HEK293 (cell line): Measurements from ENCODE around the gene SLC22A17.

ENCODE experiments used
- CTCF ChIA-PET: fragments of 350-600 bp; formaldehyde crosslinking; extraction: SDS; loops from one replicate; lab custom pipeline; 2021; ENCODE audit warnings: antibody characterized with exemption; lab: Yijun Ruan, JAX
- POLR2A ChIA-PET: fragments of 300-600 bp; formaldehyde crosslinking; extraction: SDS; loops from one replicate; lab custom pipeline; 2020; ENCODE audit warnings: antibody characterized with exemption, inconsistent platforms; lab: Yijun Ruan, JAX
- H3K27ac ChIP-seq: fragments of 200-500 bp; sonication (Bioruptor generic); 2 replicates; pipeline ENCODE4 v1.5.1; 2014; ENCODE audit warnings: low read depth, low read length, control low read depth, inconsistent platforms; ENCODE audit errors: extremely low read depth
- H3K36me3 ChIP-seq, 2 experiments: fragments of 200-500 bp in 1 of 2; sonication (Bioruptor generic) in 1 of 2; 1 replicate in 1 of 2; 2 replicates in 1 of 2; pipeline ENCODE4 v1.5.1; 2014 to 2017; ENCODE audit warnings: inconsistent platforms in 2 of 2, low read length in 2 of 2; ENCODE audit not compliant: control insufficient read depth in 2 of 2, insufficient read depth in 1 of 2
- H3K4me1 ChIP-seq: fragments of 200-500 bp; sonication (Bioruptor generic); 2 replicates; pipeline ENCODE4 v1.5.1; 2014; ENCODE audit warnings: mild to moderate bottlenecking, low read length, inconsistent platforms; ENCODE audit not compliant: control insufficient read depth, insufficient read depth
- H3K4me3 ChIP-seq: 2 replicates; pipeline ENCODE4 v1.5.1; 2011; ENCODE audit warnings: low read depth, mild to moderate bottlenecking, control low read depth, low read length, moderate library complexity
- H3K9me3 ChIP-seq: fragments of 200-500 bp; sonication (Bioruptor generic); 2 replicates; pipeline ENCODE4 v1.5.1; 2014; ENCODE audit warnings: low read depth, low read length, inconsistent platforms; ENCODE audit not compliant: control insufficient read depth, insufficient read depth
- GFI1B ChIP-seq: fragments of 450-650 bp; formaldehyde crosslinking; IDR thresholded peaks from 2 replicates; pipeline ENCODE4 v1.5.1; 2016; ENCODE audit warnings: missing biosample characterization, missing genetic modification characterization
- ZBTB44 ChIP-seq: fragments of 450-650 bp; IDR thresholded peaks from 2 replicates; pipeline ENCODE4 v1.5.1; 2018; ENCODE audit warnings: missing biosample characterization, mild to moderate bottlenecking, missing genetic modification characterization
- ZNF121 ChIP-seq: fragments of 450-650 bp; formaldehyde crosslinking; IDR thresholded peaks from 2 replicates; pipeline ENCODE4 v1.5.1; 2016; ENCODE audit warnings: missing biosample characterization, missing genetic modification characterization
- ZNF146 ChIP-seq: fragments of 450-650 bp; formaldehyde crosslinking; IDR thresholded peaks from 2 replicates; pipeline ENCODE4 v1.5.1; 2016; ENCODE audit warnings: missing biosample characterization, missing genetic modification characterization
- ZNF174 ChIP-seq: fragments of 450-650 bp; formaldehyde crosslinking; IDR thresholded peaks from 2 replicates; pipeline ENCODE4 v1.5.0; 2017; ENCODE audit warnings: missing biosample characterization, mild to moderate bottlenecking, missing genetic modification characterization
- ZNF175 ChIP-seq: fragments of 450-650 bp; formaldehyde crosslinking; IDR thresholded peaks from 2 replicates; pipeline ENCODE4 v1.5.1; 2016; ENCODE audit warnings: missing biosample characterization, missing genetic modification characterization
- ZNF18 ChIP-seq: fragments of 450-650 bp; formaldehyde crosslinking; IDR thresholded peaks from 2 replicates; pipeline ENCODE4 v1.5.1; 2016; ENCODE audit warnings: missing biosample characterization, missing genetic modification characterization
- ZNF274 ChIP-seq, 2 experiments: fragments of 200-500 bp in 1 of 2; fragments of 450-650 bp in 1 of 2; sonication (Bioruptor generic) in 1 of 2; formaldehyde crosslinking in 1 of 2; IDR thresholded peaks; 2 replicates each; pipeline versions ENCODE4 v1.5.1 to v1.6.1; 2014 to 2016; ENCODE audit warnings: borderline replicate concordance in 1 of 2, inconsistent platforms in 1 of 2, low read length in 1 of 2, missing biosample characterization in 1 of 2, missing genetic modification characterization in 1 of 2
- ZNF341 ChIP-seq: fragments of 450-650 bp; formaldehyde crosslinking; IDR thresholded peaks from 2 replicates; pipeline ENCODE4; 2016; ENCODE audit warnings: low read depth, missing biosample characterization, missing genetic modification characterization
- ZNF416 ChIP-seq: fragments of 450-650 bp; formaldehyde crosslinking; IDR thresholded peaks from 2 replicates; pipeline ENCODE4 v1.5.1; 2016; ENCODE audit warnings: missing biosample characterization, missing genetic modification characterization
- ZNF426 ChIP-seq: fragments of 450-650 bp; formaldehyde crosslinking; IDR thresholded peaks from 2 replicates; pipeline ENCODE4 v1.5.1; 2017; ENCODE audit warnings: missing biosample characterization, missing genetic modification characterization, mild to moderate bottlenecking, inconsistent platforms, moderate library complexity
- ZNF473 ChIP-seq: fragments of 450-650 bp; formaldehyde crosslinking; IDR thresholded peaks from 2 replicates; pipeline ENCODE4 v1.5.1; 2017; ENCODE audit warnings: missing biosample characterization, missing genetic modification characterization
- ZNF530 ChIP-seq: fragments of 450-650 bp; formaldehyde crosslinking; IDR thresholded peaks from 2 replicates; pipeline ENCODE4 v1.5.1; 2016; ENCODE audit warnings: low read depth, missing biosample characterization, missing genetic modification characterization
- ZNF629 ChIP-seq: fragments of 450-650 bp; formaldehyde crosslinking; IDR thresholded peaks from 2 replicates; pipeline ENCODE4 v1.5.1; 2017; ENCODE audit warnings: missing biosample characterization, missing genetic modification characterization
- ZNF645 ChIP-seq: fragments of 450-650 bp; formaldehyde crosslinking; IDR thresholded peaks from 2 replicates; pipeline ENCODE4; 2016; ENCODE audit warnings: missing biosample characterization, missing genetic modification characterization
- ZNF747 ChIP-seq: fragments of 450-650 bp; formaldehyde crosslinking; IDR thresholded peaks from 2 replicates; pipeline ENCODE4 v1.5.1; 2016; ENCODE audit warnings: missing biosample characterization, missing genetic modification characterization
- TF ChIP-seq, protein P1 (sequence below): sonication (generic); formaldehyde crosslinking; IDR thresholded peaks from 2 replicates; pipeline ENCODE4 v1.8.1; 2022; ENCODE audit warnings: mild to moderate bottlenecking, moderate library complexity, missing genetic modification reagents
- TF ChIP-seq, protein P2 (sequence below): fragments of 450-650 bp; formaldehyde crosslinking; IDR thresholded peaks from 2 replicates; pipeline ENCODE4 v1.5.1; 2016; ENCODE audit warnings: missing biosample characterization, missing genetic modification characterization
- TF ChIP-seq, protein P3 (sequence below): fragments of 450-650 bp; formaldehyde crosslinking; IDR thresholded peaks from 2 replicates; pipeline ENCODE4 v1.5.1; 2016; ENCODE audit warnings: missing biosample characterization, missing genetic modification characterization
- TF ChIP-seq, protein P4 (sequence below): fragments of 450-650 bp; formaldehyde crosslinking; IDR thresholded peaks from 2 replicates; pipeline ENCODE4 v1.5.1; 2016; ENCODE audit warnings: missing biosample characterization, missing genetic modification characterization, borderline replicate concordance
- TF ChIP-seq, protein P5 (sequence below): fragments of 450-650 bp; formaldehyde crosslinking; IDR thresholded peaks from 2 replicates; pipeline ENCODE4 v1.5.1; 2016; ENCODE audit warnings: missing biosample characterization, missing genetic modification characterization

SLC22A17 gene

DNA sequence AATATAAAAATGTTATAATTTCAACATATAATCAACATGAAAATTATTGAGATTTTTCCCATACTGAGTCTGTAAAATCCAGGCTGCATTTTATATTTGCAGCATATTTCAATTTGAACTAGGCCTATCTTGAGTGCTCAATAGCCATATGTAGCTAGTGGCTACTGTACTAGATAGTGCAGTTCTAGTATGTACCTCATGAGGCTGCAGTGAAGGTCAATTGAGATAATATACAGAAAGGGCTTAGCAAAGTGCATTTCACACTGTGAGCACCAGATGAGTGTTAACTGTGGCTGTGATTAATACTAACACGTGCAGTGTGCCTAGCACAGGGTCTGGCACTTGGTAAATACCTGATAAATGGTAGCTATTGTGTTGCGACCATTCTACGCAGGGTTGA lies 5.4 kb upstream of the SLC22A17 start (continued):
- TF ChIP-seq, protein P1, sequence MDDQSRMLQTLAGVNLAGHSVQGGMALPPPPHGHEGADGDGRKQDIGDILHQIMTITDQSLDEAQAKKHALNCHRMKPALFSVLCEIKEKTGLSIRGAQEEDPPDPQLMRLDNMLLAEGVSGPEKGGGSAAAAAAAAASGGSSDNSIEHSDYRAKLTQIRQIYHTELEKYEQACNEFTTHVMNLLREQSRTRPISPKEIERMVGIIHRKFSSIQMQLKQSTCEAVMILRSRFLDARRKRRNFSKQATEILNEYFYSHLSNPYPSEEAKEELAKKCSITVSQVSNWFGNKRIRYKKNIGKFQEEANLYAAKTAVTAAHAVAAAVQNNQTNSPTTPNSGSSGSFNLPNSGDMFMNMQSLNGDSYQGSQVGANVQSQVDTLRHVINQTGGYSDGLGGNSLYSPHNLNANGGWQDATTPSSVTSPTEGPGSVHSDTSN: no peak
- TF ChIP-seq ZNF747: no peak
- no peak for TF ChIP-seq ZNF473 (tag by site-specific recombination)
- TF ChIP-seq ZNF174 (tag by site-specific recombination): no peak
- TF ChIP-seq ZNF426: no peak
- TF ChIP-seq ZNF121 (tag by site-specific recombination): no peak
- no peak for TF ChIP-seq ZNF416
- TF ChIP-seq ZNF645 (tag by site-specific recombination): no peak
- TF ChIP-seq, protein P2, sequence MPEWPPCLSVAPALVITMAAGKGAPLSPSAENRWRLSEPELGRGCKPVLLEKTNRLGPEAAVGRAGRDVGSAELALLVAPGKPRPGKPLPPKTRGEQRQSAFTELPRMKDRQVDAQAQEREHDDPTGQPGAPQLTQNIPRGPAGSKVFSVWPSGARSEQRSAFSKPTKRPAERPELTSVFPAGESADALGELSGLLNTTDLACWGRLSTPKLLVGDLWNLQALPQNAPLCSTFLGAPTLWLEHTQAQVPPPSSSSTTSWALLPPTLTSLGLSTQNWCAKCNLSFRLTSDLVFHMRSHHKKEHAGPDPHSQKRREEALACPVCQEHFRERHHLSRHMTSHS (tag by site-specific recombination): no peak
- no peak for TF ChIP-seq ZNF175 (tag by site-specific recombination)
- no peak for TF ChIP-seq ZNF629 (tag by site-specific recombination)

- ChIA-PET POLR2A (no interaction called here), CTCF (interaction anchor here (1.5 kb wide), 1 partner anchor 23 kb away, joined by 4 read pairs; no protein-coding TSS in a partner anchor)
- Histone ChIP-seq H3K4me1 (no peaks in the 10 kb centered on the region), H3K27ac (no peak overlapping the region), H3K9me3 (no peaks in the 10 kb centered on the region), H3K4me3 (no peak overlapping the region), H3K36me3 (no peaks in the 10 kb centered on the region)
- no peak for TF ChIP-seq ZNF341
- TF ChIP-seq, protein P3, sequence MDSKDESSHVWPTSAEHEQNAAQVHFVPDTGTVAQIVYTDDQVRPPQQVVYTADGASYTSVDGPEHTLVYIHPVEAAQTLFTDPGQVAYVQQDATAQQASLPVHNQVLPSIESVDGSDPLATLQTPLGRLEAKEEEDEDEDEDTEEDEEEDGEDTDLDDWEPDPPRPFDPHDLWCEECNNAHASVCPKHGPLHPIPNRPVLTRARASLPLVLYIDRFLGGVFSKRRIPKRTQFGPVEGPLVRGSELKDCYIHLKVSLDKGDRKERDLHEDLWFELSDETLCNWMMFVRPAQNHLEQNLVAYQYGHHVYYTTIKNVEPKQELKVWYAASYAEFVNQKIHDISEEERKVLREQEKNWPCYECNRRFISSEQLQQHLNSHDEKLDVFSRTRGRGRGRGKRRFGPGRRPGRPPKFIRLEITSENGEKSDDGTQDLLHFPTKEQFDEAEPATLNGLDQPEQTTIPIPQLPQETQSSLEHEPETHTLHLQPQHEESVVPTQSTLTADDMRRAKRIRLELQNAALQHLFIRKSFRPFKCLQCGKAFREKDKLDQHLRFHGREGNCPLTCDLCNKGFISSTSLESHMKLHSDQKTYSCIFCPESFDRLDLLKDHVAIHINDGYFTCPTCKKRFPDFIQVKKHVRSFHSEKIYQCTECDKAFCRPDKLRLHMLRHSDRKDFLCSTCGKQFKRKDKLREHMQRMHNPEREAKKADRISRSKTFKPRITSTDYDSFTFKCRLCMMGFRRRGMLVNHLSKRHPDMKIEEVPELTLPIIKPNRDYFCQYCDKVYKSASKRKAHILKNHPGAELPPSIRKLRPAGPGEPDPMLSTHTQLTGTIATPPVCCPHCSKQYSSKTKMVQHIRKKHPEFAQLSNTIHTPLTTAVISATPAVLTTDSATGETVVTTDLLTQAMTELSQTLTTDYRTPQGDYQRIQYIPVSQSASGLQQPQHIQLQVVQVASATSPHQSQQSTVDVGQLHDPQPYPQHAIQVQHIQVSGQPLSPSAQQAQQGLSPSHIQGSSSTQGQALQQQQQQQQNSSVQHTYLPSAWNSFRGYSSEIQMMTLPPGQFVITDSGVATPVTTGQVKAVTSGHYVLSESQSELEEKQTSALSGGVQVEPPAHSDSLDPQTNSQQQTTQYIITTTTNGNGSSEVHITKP (tag by site-specific recombination): no peak
- no peak for TF ChIP-seq GFI1B (tag by site-specific recombination)
- no peak for TF ChIP-seq ZNF146 (tag by site-specific recombination)
- TF ChIP-seq, protein P4, sequence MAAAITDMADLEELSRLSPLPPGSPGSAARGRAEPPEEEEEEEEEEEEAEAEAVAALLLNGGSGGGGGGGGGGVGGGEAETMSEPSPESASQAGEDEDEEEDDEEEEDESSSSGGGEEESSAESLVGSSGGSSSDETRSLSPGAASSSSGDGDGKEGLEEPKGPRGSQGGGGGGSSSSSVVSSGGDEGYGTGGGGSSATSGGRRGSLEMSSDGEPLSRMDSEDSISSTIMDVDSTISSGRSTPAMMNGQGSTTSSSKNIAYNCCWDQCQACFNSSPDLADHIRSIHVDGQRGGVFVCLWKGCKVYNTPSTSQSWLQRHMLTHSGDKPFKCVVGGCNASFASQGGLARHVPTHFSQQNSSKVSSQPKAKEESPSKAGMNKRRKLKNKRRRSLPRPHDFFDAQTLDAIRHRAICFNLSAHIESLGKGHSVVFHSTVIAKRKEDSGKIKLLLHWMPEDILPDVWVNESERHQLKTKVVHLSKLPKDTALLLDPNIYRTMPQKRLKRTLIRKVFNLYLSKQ (tag by site-specific recombination): no peak
- TF ChIP-seq ZNF274 (IDR thresholded peaks at IDR 0.05; ENCODE audit: low read length): no peak
- no peak for TF ChIP-seq ZNF274 (tag by site-specific recombination; IDR thresholded peaks at IDR 0.05; ENCODE audit: borderline replicate concordance)
- no peak for TF ChIP-seq ZBTB44 (tag by site-specific recombination)
- TF ChIP-seq ZNF530 (tag by site-specific recombination): no peak
- no peak for TF ChIP-seq ZNF18 (tag by site-specific recombination)
- TF ChIP-seq, protein P5, sequence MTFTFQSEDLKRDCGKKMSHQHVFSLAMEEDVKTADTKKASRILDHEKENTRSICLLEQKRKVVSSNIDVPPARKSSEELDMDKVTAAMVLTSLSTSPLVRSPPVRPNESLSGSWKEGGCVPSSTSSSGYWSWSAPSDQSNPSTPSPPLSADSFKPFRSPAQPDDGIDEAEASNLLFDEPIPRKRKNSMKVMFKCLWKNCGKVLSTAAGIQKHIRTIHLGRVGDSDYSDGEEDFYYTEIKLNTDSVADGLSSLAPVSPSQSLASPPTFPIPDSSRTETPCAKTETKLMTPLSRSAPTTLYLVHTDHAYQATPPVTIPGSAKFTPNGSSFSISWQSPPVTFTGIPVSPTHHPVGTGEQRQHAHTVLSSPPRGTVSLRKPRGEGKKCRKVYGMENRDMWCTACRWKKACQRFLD: no peak
Measured at GRCh38 chr14:23357261-23357660, 4.6 kb upstream of the SLC22A17 start.
